ENCODE measurements around the gene LOXL1. TPM values are rescaled to one million over a fixed set of nuclear protein-coding genes. Genes with fewer than 3 reads are reported as not detected.

The LOXL1 gene
- total RNA-seq, 1 donor from 2014 or later, result 7.8 TPM

DNA sequence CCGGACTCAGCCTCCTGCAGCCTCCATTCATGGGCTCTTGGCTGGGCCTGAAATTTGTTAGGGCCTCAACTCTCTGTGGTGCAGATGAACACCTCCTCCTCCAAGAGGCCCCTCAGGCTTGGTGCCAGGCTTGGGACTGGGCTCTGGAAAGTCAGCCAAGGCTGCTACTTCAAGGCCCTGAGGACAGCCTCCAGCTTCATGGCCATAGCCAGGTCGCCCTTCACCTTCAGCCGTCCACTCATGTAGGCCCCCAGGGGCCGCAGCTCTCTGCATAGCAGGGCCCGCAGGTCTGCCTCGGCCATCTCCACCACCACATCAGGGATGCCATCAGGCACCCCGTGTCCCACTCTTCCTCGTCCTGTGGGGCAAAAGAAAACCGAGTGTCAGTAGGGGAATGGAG lies 57.5 kb downstream of the LOXL1 start:
- Histone ChIP-seq H3K9ac (ENCODE audit: low read depth in 1 of 3, low read length in 3 of 3) (peak overlapping the region in 1 of 3 donors; percentile 32), H3K27ac (ENCODE audit: low read depth, low read length) (peak overlapping the region; percentile 90), H3K27me3 (ENCODE audit: control insufficient read depth in 3 of 3, insufficient read depth in 3 of 3, low read length in 3 of 3) (no peaks in the 10 kb centered on the region), H3K36me3 (ENCODE audit: control insufficient read depth in 3 of 3, insufficient read depth in 3 of 3, low read length in 3 of 3) (peaks cover 20 to 25% (median 23%) of the 10 kb centered on the region in 3 donors), H3K9me3 (ENCODE audit: control insufficient read depth in 3 of 3, low read length in 3 of 3) (no peaks in the 10 kb centered on the region), H3K4me3 (ENCODE audit: low read length in 3 of 3) (no peak overlapping the region), H3K4me1 (ENCODE audit: control insufficient read depth in 3 of 3, insufficient read depth in 3 of 3, low read length in 3 of 3) (peaks cover 64 to 75% (median 72%) of the 10 kb centered on the region in 3 donors)

DNA sequence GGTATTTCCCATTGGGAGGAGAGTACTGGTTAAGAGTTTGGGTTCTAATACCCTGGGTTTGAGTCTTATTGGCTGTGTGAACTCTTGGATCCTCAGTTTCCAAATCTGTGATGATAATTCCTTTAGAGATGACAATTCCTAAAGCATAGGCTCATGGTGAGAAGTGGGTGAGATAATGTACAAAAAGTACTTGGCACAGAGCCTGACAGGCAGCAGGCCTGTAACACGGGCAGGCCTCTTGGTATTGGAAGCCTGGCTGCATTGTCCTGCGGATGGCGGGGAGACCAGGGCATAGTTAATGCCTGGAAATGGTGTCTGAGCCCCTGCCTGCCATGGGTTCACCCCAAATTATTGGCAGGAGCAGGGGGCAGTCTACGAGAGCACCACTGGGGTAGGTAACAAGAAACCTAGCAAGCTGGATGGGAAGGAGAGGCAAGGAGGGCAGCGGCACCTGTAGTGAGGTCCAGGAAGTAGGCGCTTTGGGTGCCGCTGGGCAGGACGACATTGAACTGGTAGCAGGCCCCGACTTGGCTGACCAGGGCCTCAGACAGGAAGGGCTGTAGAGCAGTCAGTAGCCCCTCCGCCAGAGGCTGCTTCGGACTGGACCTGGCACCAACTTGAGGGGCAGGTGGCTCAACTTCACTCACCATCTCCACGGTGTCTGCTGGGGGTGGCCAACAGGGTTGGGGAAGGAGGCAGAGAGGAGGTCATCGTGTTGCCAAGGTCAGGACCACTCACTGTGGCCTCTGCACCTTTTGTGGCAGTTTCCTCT lies 58.1 kb downstream of the LOXL1 start:
- Histone ChIP-seq H3K27ac (ENCODE audit: low read depth, low read length) (peak overlapping the region; percentile 28), H3K9ac (ENCODE audit: low read depth in 1 of 3, low read length in 3 of 3) (peak overlapping the region in 1 of 3 donors; percentile 40), H3K4me1 (ENCODE audit: control insufficient read depth in 3 of 3, insufficient read depth in 3 of 3, low read length in 3 of 3) (peaks cover 68 to 81% (median 77%) of the 10 kb centered on the region in 3 donors), H3K4me3 (ENCODE audit: low read length in 3 of 3) (no peak overlapping the region), H3K27me3 (ENCODE audit: control insufficient read depth in 3 of 3, insufficient read depth in 3 of 3, low read length in 3 of 3) (no peaks in the 10 kb centered on the region), H3K9me3 (ENCODE audit: control insufficient read depth in 3 of 3, low read length in 3 of 3) (no peaks in the 10 kb centered on the region), H3K36me3 (ENCODE audit: control insufficient read depth in 3 of 3, insufficient read depth in 3 of 3, low read length in 3 of 3) (peaks cover 21 to 29% (median 26%) of the 10 kb centered on the region in 3 donors)

DNA sequence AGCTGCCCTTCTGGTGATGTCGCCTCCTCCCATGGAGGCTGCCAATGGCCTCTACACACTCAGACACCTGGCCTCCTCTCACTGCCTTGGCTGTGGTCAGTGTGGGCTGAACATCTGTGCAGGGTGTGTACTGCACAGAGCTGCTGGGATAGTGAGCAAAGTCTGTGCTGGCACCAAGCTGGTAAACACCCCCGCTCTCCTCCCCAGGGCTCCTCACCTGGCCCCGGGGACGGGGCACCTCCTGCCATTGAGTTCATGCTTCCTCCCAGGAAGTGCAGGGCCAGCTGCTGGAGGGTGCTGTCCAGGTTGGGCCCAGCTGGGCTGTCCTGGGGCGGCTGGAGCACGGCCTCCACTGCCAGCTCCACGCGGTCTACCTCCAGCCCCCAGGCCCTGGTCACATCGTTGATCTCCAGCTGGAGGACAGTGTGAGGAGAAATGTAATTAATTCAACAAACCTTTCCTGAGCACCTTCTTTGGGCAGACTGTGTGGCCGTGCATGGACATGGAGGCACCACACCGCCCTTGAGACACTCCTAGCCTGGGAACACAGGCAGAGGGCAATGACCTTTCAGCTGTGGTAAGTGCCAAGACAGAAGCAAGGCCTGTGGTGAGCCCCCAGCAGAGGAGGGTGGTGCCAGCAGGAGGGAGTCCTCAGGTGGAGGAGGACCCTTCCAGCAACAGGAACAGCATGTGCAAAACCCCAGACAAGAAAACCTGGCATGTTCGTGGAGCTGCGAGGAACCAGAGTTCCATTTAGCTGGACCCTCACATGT lies 59.0 kb downstream of the LOXL1 start:
- Histone ChIP-seq H3K27me3 (ENCODE audit: control insufficient read depth in 3 of 3, insufficient read depth in 3 of 3, low read length in 3 of 3) (no peaks in the 10 kb centered on the region), H3K9ac (ENCODE audit: low read depth in 1 of 3, low read length in 3 of 3) (peak overlapping the region in 2 of 3 donors; percentile 17 to 40), H3K4me1 (ENCODE audit: control insufficient read depth in 3 of 3, insufficient read depth in 3 of 3, low read length in 3 of 3) (peaks cover 76 to 90% (median 86%) of the 10 kb centered on the region in 3 donors), H3K9me3 (ENCODE audit: control insufficient read depth in 3 of 3, low read length in 3 of 3) (no peaks in the 10 kb centered on the region), H3K27ac (ENCODE audit: low read depth, low read length) (peak overlapping the region; percentile 28), H3K4me3 (ENCODE audit: low read length in 3 of 3) (no peak overlapping the region), H3K36me3 (ENCODE audit: control insufficient read depth in 3 of 3, insufficient read depth in 3 of 3, low read length in 3 of 3) (peaks cover 21 to 29% (median 26%) of the 10 kb centered on the region in 3 donors)

DNA sequence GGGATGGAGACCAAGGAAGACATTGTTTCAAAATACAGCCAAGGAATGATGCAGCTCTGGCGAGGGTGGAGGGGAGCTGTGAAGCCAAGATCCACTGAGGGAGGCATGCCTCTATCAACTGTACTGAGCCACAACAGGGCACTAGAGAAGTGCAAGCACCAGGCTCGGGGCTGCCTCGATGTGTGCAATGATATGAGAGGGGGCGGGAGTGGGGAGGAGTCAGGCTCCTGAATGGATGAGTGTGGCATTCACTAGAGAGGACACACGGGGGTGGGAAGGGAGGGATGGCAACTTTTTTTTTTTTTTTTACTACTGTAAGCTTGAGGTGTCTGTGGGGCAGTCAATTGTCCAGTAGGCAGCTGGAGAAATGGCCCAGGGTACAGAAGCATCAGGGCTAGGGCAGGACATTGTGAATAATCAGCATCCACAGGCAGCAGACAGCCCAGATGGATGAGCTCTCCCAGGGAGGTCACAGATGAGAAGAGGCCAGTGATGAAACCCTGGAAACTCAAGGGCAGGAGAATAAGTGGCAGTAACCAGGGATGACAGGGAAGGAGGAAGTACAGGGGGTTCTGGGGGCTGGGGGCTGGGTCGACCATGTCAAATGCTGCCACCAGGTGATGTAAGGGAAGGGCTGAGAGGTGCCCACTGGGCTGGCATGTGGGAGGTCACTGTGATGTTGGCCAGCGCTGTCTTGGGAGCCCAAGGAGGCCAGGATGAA lies 60.0 kb downstream of the LOXL1 start:
- H3K4me1 ChIP-seq (ENCODE audit: control insufficient read depth in 3 of 3, insufficient read depth in 3 of 3, low read length in 3 of 3), result peaks cover 83 to 98% (median 95%) of the 10 kb centered on the region in 3 donors
- H3K9me3 ChIP-seq (ENCODE audit: control insufficient read depth in 3 of 3, low read length in 3 of 3), result no peaks in the 10 kb centered on the region
- H3K27me3 ChIP-seq (ENCODE audit: control insufficient read depth in 3 of 3, insufficient read depth in 3 of 3, low read length in 3 of 3), result no peaks in the 10 kb centered on the region
- H3K36me3 ChIP-seq (ENCODE audit: control insufficient read depth in 3 of 3, insufficient read depth in 3 of 3, low read length in 3 of 3), result peaks cover 21 to 31% (median 26%) of the 10 kb centered on the region in 3 donors
- H3K27ac ChIP-seq (ENCODE audit: low read depth, low read length), result peak overlapping the region; percentile 90
- no peak overlapping the region for H3K9ac ChIP-seq (ENCODE audit: low read depth in 1 of 3, low read length in 3 of 3)
- H3K4me3 ChIP-seq (ENCODE audit: low read length in 3 of 3), result no peak overlapping the region

DNA sequence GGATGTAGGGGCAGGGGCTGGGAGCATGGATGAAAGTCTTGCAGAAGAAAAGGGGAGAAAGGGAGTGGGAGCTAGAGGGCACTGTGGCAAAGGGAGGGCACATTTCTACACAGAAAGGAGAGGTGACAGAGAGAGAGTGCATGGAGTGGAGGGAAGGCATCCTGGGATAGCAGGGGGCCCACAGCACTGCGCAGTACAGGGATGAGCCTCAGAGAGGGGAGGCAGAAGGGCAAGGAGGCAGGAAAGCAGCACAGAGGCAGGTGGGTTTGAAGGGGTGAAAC lies 60.5 kb downstream of the LOXL1 start:
- peaks cover 83 to 99% (median 95%) of the 10 kb centered on the region in 3 donors for H3K4me1 ChIP-seq (ENCODE audit: control insufficient read depth in 3 of 3, insufficient read depth in 3 of 3, low read length in 3 of 3)
- peaks cover 21 to 31% (median 26%) of the 10 kb centered on the region in 3 donors for H3K36me3 ChIP-seq (ENCODE audit: control insufficient read depth in 3 of 3, insufficient read depth in 3 of 3, low read length in 3 of 3)
- no peaks in the 10 kb centered on the region for H3K27me3 ChIP-seq (ENCODE audit: control insufficient read depth in 3 of 3, insufficient read depth in 3 of 3, low read length in 3 of 3)
- peak overlapping the region; percentile 90 for H3K27ac ChIP-seq (ENCODE audit: low read depth, low read length)
- no peaks in the 10 kb centered on the region for H3K9me3 ChIP-seq (ENCODE audit: control insufficient read depth in 3 of 3, low read length in 3 of 3)
- no peak overlapping the region for H3K4me3 ChIP-seq (ENCODE audit: low read length in 3 of 3)
- H3K9ac ChIP-seq (ENCODE audit: low read depth in 1 of 3, low read length in 3 of 3), result peak overlapping the region in 1 of 3 donors; percentile 21

DNA sequence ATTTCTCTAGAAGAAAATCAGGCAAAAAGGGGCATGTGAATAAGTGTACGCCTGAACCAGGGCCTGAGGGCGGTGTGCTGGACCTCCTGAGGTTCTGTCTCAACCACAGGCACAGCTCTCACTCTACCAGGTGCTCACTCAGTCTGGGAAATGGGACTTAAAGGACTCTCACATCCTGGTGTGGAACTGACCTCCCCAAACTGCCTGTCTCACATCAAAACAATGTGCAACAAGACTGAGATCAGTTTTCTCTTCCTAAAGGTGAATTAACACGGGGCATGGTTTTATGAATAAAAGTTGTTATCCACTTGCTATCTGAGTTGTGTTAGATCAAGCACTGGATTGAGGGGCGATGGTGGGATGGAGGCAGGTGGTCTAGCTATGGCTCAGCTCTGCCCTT lies 61.0 kb downstream of the LOXL1 start:
- peaks cover 0 to under 1% (median 0%) of the 10 kb centered on the region in 3 donors for H3K9me3 ChIP-seq (ENCODE audit: control insufficient read depth in 3 of 3, low read length in 3 of 3)
- H3K4me1 ChIP-seq (ENCODE audit: control insufficient read depth in 3 of 3, insufficient read depth in 3 of 3, low read length in 3 of 3), result peaks cover 78 to 95% (median 90%) of the 10 kb centered on the region in 3 donors
- H3K9ac ChIP-seq (ENCODE audit: low read depth in 1 of 3, low read length in 3 of 3), result peak overlapping the region in 1 of 3 donors; percentile 50
- peak overlapping the region in 1 of 3 donors; percentile 13 for H3K4me3 ChIP-seq (ENCODE audit: low read length in 3 of 3)
- peaks cover 21 to 31% (median 26%) of the 10 kb centered on the region in 3 donors for H3K36me3 ChIP-seq (ENCODE audit: control insufficient read depth in 3 of 3, insufficient read depth in 3 of 3, low read length in 3 of 3)
- H3K27ac ChIP-seq (ENCODE audit: low read depth, low read length), result peak overlapping the region; percentile 90
- H3K27me3 ChIP-seq (ENCODE audit: control insufficient read depth in 3 of 3, insufficient read depth in 3 of 3, low read length in 3 of 3), result no peaks in the 10 kb centered on the region

DNA sequence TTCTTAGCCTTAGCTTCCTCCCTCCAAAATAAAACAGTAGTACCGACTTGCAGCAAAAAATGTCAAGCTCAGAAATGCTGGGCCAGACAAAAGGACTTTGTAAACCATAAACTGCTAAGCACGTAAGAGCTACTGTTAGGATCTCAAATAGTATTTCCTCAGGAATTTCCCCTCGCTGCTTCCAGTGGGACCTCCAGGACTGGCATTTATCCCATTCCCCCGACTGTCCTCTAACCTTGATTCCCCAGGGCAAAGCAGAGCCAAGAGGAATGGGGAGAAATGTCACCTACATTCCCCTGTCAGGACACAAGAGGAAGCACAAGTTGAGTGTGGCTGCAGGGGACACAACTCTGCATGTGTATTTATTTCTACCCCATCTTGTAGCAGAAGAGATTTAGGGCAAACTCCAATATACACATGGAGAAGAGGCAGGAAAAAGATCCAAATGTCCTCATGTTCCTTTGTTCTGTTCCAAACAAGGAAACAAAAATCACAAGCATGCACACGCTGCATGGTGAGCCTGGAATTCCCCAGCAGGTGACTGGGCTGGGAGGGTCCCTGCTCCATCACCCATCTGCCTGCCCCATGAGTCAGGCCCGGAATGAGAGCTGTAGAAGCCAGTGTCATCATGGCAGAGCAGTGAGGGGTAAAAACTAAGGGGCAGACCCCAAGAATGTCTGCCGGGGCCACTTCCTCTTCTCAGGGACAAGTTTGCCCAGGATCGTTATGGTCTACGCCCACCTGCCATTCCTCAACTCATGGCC lies 61.6 kb downstream of the LOXL1 start:
- peak overlapping the region; percentile 90 for H3K27ac ChIP-seq (ENCODE audit: low read depth, low read length)
- peaks cover 78 to 95% (median 90%) of the 10 kb centered on the region in 3 donors for H3K4me1 ChIP-seq (ENCODE audit: control insufficient read depth in 3 of 3, insufficient read depth in 3 of 3, low read length in 3 of 3)
- peaks cover 0 to 2% (median 0%) of the 10 kb centered on the region in 3 donors for H3K9me3 ChIP-seq (ENCODE audit: control insufficient read depth in 3 of 3, low read length in 3 of 3)
- no peaks in the 10 kb centered on the region for H3K27me3 ChIP-seq (ENCODE audit: control insufficient read depth in 3 of 3, insufficient read depth in 3 of 3, low read length in 3 of 3)
- H3K4me3 ChIP-seq (ENCODE audit: low read length in 3 of 3), result no peak overlapping the region
- peaks cover 21 to 31% (median 26%) of the 10 kb centered on the region in 3 donors for H3K36me3 ChIP-seq (ENCODE audit: control insufficient read depth in 3 of 3, insufficient read depth in 3 of 3, low read length in 3 of 3)
- H3K9ac ChIP-seq (ENCODE audit: low read depth in 1 of 3, low read length in 3 of 3), result peak overlapping the region in 1 of 3 donors; percentile 19

DNA sequence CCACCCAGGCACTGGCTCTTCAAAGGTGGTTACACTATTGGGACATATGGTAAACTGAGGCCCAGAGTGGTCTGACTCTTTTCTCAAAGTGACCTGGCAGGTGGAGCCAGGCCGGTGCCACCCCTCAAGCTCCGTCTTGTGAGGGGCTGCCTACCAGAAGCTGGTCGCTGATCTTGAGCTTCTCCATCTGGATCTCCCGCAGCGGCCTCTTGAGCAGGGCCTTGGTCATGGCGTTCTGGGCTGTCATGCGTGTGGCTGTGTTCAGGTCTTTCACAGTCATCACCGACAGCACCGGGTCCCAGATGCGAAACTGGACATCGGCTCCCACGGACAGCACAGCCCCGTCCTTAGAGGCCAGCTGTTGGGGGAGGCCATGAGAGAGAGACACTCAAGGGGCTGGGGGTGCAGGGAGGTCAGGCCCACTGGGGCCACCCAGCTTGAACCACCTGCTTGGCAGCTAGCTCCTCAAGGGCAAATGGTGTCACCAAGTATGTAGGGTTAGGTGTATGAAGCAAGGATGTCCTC lies 62.2 kb downstream of the LOXL1 start:
- Histone ChIP-seq H3K36me3 (ENCODE audit: control insufficient read depth in 3 of 3, insufficient read depth in 3 of 3, low read length in 3 of 3) (peaks cover 21 to 31% (median 24%) of the 10 kb centered on the region in 3 donors), H3K4me1 (ENCODE audit: control insufficient read depth in 3 of 3, insufficient read depth in 3 of 3, low read length in 3 of 3) (peaks cover 78 to 95% (median 90%) of the 10 kb centered on the region in 3 donors), H3K27me3 (ENCODE audit: control insufficient read depth in 3 of 3, insufficient read depth in 3 of 3, low read length in 3 of 3) (no peaks in the 10 kb centered on the region), H3K9me3 (ENCODE audit: control insufficient read depth in 3 of 3, low read length in 3 of 3) (peaks cover 0 to 2% (median 0%) of the 10 kb centered on the region in 3 donors), H3K9ac (ENCODE audit: low read depth in 1 of 3, low read length in 3 of 3) (no peak overlapping the region), H3K27ac (ENCODE audit: low read depth, low read length) (peak overlapping the region; percentile 90), H3K4me3 (ENCODE audit: low read length in 3 of 3) (no peak overlapping the region)

Measured in skeletal muscle tissue (tissue), 4 donors.